ENCODE results near the gene TNRC6C.

TNRC6C gene, protein sequence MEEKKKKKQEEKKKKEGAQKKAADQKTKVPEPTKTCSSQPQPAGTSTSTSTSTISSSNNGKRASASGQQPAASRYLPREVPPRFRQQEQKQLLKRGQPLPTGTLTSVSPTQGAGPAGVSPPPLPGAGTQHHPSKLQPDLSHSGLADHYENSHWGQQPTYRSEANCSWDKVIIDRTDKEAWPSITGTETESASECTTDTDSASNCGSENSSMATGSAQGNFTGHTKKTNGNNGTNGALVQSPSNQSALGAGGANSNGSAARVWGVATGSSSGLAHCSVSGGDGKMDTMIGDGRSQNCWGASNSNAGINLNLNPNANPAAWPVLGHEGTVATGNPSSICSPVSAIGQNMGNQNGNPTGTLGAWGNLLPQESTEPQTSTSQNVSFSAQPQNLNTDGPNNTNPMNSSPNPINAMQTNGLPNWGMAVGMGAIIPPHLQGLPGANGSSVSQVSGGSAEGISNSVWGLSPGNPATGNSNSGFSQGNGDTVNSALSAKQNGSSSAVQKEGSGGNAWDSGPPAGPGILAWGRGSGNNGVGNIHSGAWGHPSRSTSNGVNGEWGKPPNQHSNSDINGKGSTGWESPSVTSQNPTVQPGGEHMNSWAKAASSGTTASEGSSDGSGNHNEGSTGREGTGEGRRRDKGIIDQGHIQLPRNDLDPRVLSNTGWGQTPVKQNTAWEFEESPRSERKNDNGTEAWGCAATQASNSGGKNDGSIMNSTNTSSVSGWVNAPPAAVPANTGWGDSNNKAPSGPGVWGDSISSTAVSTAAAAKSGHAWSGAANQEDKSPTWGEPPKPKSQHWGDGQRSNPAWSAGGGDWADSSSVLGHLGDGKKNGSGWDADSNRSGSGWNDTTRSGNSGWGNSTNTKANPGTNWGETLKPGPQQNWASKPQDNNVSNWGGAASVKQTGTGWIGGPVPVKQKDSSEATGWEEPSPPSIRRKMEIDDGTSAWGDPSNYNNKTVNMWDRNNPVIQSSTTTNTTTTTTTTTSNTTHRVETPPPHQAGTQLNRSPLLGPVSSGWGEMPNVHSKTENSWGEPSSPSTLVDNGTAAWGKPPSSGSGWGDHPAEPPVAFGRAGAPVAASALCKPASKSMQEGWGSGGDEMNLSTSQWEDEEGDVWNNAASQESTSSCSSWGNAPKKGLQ (N-terminal part only)

GRCh38 chr17:77957857-77958715, at the start of gene TNRC6C:
Gene TNRC6C (plus strand): TSS chr17:77958703. CDS start chr17:78004207, 45,504 bp downstream.
- DNase-seq (ENCODE audit: low spot score): peak; percentile 100

DNA sequence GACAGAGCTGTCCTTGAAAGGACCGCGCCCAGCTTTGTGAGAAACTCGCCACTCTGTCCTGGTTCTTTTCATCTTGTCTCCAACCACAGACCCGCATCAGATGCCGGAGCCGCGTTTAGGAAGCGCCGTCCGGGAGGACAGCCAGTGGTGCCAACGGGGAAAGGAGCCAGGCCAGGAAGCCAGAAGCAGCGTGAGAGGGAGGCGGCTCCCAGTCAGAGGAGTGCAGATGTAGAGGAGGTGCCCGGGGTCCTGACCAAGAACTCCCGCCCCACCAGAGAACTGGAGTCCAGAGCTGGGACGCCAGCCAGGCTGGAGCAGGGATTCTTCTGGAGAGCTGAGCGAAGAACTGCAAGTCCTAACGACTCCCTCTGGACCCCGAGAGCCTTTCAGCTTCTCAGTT, 49.3 kb upstream of the TNRC6C start:
- peak; percentile 75 for DNase-seq (ENCODE audit: low spot score)

DNA sequence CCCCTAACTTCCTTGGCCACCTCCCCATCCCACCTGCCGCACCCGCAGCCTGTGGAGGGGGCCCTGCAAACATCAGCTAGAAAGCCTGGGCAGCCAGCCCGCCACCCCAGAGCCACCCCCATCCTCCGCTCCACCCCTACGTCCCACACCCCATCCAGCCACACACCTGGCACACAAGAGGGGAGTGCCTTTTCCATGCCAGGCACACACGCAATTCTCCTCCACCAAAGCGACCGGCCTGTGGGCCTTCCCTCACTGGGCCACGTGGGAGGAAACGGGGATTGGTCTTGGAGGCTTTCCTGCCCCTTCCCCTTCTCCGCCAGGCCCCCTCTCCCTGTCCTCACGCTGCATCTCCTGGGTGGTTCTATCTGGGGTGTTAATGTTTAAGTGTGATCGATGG, 48.7 kb upstream of the TNRC6C start:
- no peak for DNase-seq (ENCODE audit: low spot score)

DNA sequence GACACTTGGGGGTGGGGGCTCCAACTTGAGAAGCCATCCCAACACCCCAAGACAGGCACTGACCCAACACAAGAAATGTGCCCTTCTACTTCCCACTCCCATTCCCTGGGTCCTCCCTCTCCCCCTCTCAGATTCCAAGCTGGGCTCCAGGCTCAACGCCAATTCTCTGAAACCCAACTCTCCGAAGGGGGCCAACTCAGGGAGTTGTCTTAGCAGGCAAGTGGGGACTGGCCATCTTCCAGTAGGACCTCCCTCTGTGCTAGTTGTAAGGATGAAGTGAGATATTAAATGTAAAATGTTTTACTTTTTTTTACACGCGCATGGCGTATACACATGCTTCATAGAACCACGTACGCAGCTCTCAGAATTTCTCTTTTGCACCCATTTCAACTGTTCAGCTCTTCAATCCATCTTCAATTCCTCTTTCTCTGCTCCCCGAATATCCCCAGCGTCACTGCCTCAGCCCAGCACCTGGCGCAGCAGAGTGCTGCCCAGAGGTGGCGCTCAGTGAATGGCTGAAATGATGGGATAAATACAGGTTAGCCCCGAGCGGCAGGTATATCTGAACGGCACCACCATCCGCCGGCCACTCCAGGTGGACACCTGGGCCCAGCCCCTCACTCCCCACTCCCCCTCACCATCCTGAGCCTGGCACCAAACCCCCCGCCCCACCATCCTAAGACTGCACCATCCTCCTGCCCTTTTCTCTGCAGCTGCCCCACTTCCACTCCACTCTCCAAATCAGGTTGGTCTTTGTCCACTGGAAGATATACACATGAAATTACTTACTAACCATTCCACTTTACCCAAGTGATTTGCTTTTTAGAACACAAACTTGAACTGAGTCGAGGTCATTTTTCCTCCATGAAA, 43.9 kb upstream of the TNRC6C start:
- DNase-seq (ENCODE audit: low spot score): peak; percentile 68

DNA sequence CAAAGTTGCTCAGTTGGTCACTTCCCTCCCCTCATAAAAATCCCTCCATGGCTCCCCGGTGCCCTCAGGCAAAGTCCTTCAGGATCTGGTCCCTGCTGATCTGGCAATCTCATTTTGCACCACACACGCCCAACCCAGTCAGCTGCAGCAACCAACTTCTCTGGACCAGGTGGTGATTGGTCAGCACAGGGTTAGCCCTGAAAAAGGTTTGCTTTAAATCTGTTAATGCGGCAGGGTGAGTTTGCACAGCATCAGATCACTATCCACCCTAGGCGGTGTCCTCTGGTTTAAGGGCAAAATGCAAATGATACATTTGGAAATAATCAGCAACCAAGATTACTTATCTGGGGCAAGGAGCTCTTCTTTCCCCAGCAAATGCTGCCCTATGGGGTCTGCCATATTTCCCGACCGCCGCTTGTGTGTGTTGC, 42.9 kb upstream of the TNRC6C start:
- DNase-seq (ENCODE audit: low spot score): no peak

- no peak for DNase-seq (ENCODE audit: low spot score)
Observed at GRCh38 chr17:77916264-77916663, 42.2 kb upstream of the TNRC6C start.

- no peak for DNase-seq (ENCODE audit: low spot score)
Observed at GRCh38 chr17:77916703-77917481, 41.6 kb upstream of the TNRC6C start.

GRCh38 chr17:77919276-77919675, 39.2 kb upstream of the TNRC6C start:
- no peak for DNase-seq (ENCODE audit: low spot score)

- no peak for DNase-seq (ENCODE audit: low spot score)
Observed at GRCh38 chr17:77923135-77923534, 35.4 kb upstream of the TNRC6C start.

- no peak for DNase-seq (ENCODE audit: low spot score)
Observed at GRCh38 chr17:77923776-77924513, 34.6 kb upstream of the TNRC6C start.

- DNase-seq (ENCODE audit: low spot score): no peak
Observed at GRCh38 chr17:77924757-77925336, 33.7 kb upstream of the TNRC6C start.

GRCh38 chr17:77925831-77926543, 32.5 kb upstream of the TNRC6C start:
- DNase-seq (ENCODE audit: low spot score): no peak

DNA sequence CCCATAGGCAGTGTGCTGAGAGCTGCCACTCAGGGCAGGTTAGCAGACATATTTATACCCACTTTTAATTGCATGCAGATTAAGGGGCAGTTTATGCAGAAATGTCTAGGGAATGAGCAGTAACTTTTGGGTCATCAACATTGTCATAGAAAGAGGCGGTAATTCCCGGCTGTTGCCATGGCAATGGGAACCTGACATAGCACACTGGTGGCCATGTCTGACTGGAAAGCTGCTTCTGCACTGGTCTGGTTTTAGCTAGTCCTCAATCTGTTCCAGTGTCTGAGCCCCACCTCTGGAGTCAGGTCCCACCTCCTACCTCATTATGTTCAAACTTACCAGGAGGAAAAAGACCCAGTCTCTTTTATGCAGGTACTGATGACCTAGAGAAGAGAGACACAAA, 31.5 kb upstream of the TNRC6C start:
- DNase-seq (ENCODE audit: low spot score): no peak

- DNase-seq (ENCODE audit: low spot score): no peak
Observed at GRCh38 chr17:77927777-77928518, 30.6 kb upstream of the TNRC6C start.

GRCh38 chr17:77928519-77929179, 29.9 kb upstream of the TNRC6C start:
- no peak for DNase-seq (ENCODE audit: low spot score)

DNA sequence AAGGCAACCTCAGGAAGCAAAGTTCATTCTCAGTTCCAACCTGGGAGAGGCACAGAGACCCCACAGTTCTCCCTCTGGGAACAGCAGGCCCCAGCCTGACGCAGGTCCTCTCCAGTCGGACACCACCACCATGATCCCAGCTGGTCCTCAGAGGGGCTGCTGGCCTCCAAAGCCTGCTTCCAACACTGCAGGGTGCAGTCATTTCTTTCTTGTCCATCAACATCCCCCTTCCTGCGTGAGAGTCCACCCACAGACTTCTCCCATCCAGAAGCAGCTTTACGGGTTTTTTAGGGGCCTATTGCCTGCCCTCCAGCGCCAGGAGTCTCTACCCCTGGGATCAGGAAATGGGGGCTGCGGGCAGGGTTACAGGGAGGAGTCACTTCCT, 29.3 kb upstream of the TNRC6C start:
- no peak for DNase-seq (ENCODE audit: low spot score)

All from left forelimb (tissue), 1 donor.